Progenitor cell of endocrine pancreas (in vitro differentiated cells): ENCODE measurements around the gene PCBP3. TPM values are rescaled to one million over a fixed set of nuclear protein-coding genes. Genes with fewer than 3 reads are reported as not detected.
A peak's percentile ranks its signal among the peaks of the same experiment; 100 is the strongest.

Source experiments
- DNase-seq: peaks from one replicate; pipeline ENCODE4 v3.0.0; 2021; ENCODE audit warnings: low spot score; ENCODE audit not compliant: unreplicated experiment
- H3K27ac Mint-ChIP-seq: 2 replicates; pipeline ENCODE4 v1.8.0; 2021; ENCODE audit warnings: mild to moderate bottlenecking, moderate library complexity, mixed read lengths
- H3K27me3 Mint-ChIP-seq: 2 replicates; pipeline ENCODE4 v1.8.0; 2021; ENCODE audit warnings: mixed read lengths
- H3K36me3 Mint-ChIP-seq: 2 replicates; pipeline ENCODE4 v1.8.0; 2022; ENCODE audit warnings: mixed read lengths; ENCODE audit not compliant: insufficient read depth
- H3K4me1 Mint-ChIP-seq: 2 replicates; pipeline ENCODE4 v1.8.0; 2021; ENCODE audit warnings: low read depth, mixed read lengths
- H3K4me3 Mint-ChIP-seq: 2 replicates; pipeline ENCODE4 v1.8.0; 2021; ENCODE audit warnings: low read depth, mild to moderate bottlenecking, moderate library complexity, mixed read lengths
- H3K9me3 Mint-ChIP-seq: 2 replicates; pipeline ENCODE4 v1.8.0; 2021; ENCODE audit warnings: low read depth, mixed read lengths
- total RNA-seq: library from RNA; stranded (reverse); gene quantifications from 2 replicates; pipeline ENCODE4 v1.2.1, GENCODE V29; 2021
- TF ChIP-seq, protein P1 (sequence below): fragments of 200-600 bp; sonication (generic); IDR thresholded peaks from one replicate; pipeline ENCODE4 v1.5.0; 2021; ENCODE audit warnings: antibody characterized with exemption, mild to moderate bottlenecking; ENCODE audit not compliant: unreplicated experiment

Gene PCBP3
- total RNA-seq, 1 donor from 2014 or later: 3.7 TPM

GRCh38 chr21:45979141-45979631 is 335.7 kb downstream of the PCBP3 start:
- Mint-ChIP-seq H3K4me1 (peaks cover 6% of the 10 kb centered on the region), H3K9me3 (no peaks in the 10 kb centered on the region), H3K27ac (no peak overlapping the region), H3K36me3 (peaks cover under 1% of the 10 kb centered on the region), H3K4me3 (no peak overlapping the region), H3K27me3 (peaks cover 38% of the 10 kb centered on the region)
- TF ChIP-seq, protein P1, sequence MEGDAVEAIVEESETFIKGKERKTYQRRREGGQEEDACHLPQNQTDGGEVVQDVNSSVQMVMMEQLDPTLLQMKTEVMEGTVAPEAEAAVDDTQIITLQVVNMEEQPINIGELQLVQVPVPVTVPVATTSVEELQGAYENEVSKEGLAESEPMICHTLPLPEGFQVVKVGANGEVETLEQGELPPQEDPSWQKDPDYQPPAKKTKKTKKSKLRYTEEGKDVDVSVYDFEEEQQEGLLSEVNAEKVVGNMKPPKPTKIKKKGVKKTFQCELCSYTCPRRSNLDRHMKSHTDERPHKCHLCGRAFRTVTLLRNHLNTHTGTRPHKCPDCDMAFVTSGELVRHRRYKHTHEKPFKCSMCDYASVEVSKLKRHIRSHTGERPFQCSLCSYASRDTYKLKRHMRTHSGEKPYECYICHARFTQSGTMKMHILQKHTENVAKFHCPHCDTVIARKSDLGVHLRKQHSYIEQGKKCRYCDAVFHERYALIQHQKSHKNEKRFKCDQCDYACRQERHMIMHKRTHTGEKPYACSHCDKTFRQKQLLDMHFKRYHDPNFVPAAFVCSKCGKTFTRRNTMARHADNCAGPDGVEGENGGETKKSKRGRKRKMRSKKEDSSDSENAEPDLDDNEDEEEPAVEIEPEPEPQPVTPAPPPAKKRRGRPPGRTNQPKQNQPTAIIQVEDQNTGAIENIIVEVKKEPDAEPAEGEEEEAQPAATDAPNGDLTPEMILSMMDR: no peak
- DNase-seq: no peak

DNA sequence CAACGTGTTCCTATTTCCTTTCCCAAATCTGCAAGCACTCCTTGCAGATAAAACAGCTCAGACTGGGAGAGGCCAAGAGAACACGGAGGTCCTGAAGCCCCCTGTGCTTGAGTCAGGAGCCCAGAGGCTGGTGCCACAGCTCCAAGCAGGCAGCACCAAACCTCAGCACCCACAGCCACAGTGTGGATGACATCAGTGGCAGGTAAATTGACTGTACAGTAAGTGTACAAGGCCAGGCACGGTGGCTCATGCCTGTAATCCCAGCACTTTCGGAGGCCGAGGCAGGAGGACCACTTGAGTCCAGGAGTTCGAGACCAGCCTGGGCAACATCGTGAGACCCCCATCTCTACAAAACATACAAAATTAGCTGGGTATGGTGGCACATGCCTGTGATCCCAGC is 336.1 kb downstream of the PCBP3 start:
- no peak for DNase-seq
- TF ChIP-seq, protein P1: no peak
- Mint-ChIP-seq H3K27me3 (peaks cover 33% of the 10 kb centered on the region), H3K9me3 (no peaks in the 10 kb centered on the region), H3K4me3 (no peak overlapping the region), H3K4me1 (peaks cover 5% of the 10 kb centered on the region), H3K36me3 (peaks cover 5% of the 10 kb centered on the region), H3K27ac (no peak overlapping the region)

DNA sequence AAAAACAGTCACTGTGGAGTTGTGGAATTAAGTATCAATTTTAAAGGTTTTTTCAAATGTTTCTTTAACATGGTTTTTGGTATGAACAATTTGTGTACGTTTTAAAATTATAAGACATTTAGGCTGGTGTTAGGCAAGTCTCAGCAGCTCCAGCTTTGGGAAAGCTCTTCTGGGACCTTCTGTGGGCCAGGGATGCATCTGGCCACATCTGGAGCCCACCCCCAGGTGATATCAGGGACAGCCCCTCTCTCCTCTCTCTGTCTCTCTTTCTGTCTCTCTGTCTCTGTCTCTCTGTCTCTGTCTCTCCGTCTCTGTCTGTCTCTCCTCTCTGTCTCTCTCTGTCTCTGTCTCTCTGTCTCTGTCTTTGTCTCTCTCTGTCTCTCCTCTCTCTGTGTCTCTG is 336.7 kb downstream of the PCBP3 start:
- no peak overlapping the region for H3K27ac Mint-ChIP-seq
- peaks cover 10% of the 10 kb centered on the region for H3K36me3 Mint-ChIP-seq
- no peak overlapping the region for H3K4me3 Mint-ChIP-seq
- peaks cover 28% of the 10 kb centered on the region for H3K27me3 Mint-ChIP-seq
- no peaks in the 10 kb centered on the region for H3K9me3 Mint-ChIP-seq
- TF ChIP-seq, protein P1: no peak
- DNase-seq: no peak
- peaks cover 5% of the 10 kb centered on the region for H3K4me1 Mint-ChIP-seq

GRCh38 chr21:45980697-45981096 is 337.2 kb downstream of the PCBP3 start:
- peaks cover 2% of the 10 kb centered on the region for H3K4me1 Mint-ChIP-seq
- peaks cover 10% of the 10 kb centered on the region for H3K36me3 Mint-ChIP-seq
- no peak overlapping the region for H3K4me3 Mint-ChIP-seq
- no peak overlapping the region for H3K27ac Mint-ChIP-seq
- no peak for DNase-seq
- H3K27me3 Mint-ChIP-seq: peaks cover 24% of the 10 kb centered on the region
- H3K9me3 Mint-ChIP-seq: no peaks in the 10 kb centered on the region
- TF ChIP-seq, protein P1: no peak

GRCh38 chr21:45981151-45982091 is 337.9 kb downstream of the PCBP3 start, which contains the start of gene COL6A1:
Gene COL6A1 (plus strand): TSS chr21:45981770. CDS start chr21:45981851, 81 bp downstream.
- H3K4me1 Mint-ChIP-seq: peaks cover 2% of the 10 kb centered on the region
- peak within 1 kb of the TSS; percentile 72 for H3K4me3 Mint-ChIP-seq
- H3K9me3 Mint-ChIP-seq: no peaks in the 10 kb centered on the region
- H3K36me3 Mint-ChIP-seq: peaks cover 10% of the 10 kb centered on the region
- no peak within 1 kb of the TSS for H3K27ac Mint-ChIP-seq
- DNase-seq: peak; percentile 64
- TF ChIP-seq, protein P1: peak; percentile 11
- peaks cover 16% of the 10 kb centered on the region for H3K27me3 Mint-ChIP-seq
